Measurements from ENCODE around the gene OXER1. TPM values are rescaled to one million over a fixed set of nuclear protein-coding genes. Genes with fewer than 3 reads are reported as not detected.

The OXER1 gene
- total and polyA plus RNA-seq, 2 of the 13 experiments (the other 11 are each of a cell fraction or from before 2014, with no cell fraction given) = 8.0 to 9.0 TPM

GRCh38 chr2:42794271-42795046, 30.5 kb upstream of the OXER1 start (continued):
- TF ChIP-seq ZFP90 (CRISPR knock-in tag; IDR thresholded peaks at IDR 0.05; ENCODE audit: borderline replicate concordance) = no peak
- TF ChIP-seq IKZF5 (CRISPR knock-in tag; IDR thresholded peaks at IDR 0.05) = peak; percentile 46; the same call in 1 of the 2 replicates
- TF ChIP-seq ZMAT5 (CRISPR knock-in tag; IDR thresholded peaks at IDR 0.05; ENCODE audit: borderline replicate concordance, low read depth) = no peak
- TF ChIP-seq CCAR2 (optimal IDR thresholded peaks at IDR 0.05; ENCODE audit: low read depth, low read length) = no peak
- TF ChIP-seq TBP (CRISPR knock-in tag; IDR thresholded peaks at IDR 0.05) = no peak
- TF ChIP-seq WIZ (CRISPR knock-in tag; IDR thresholded peaks at IDR 0.05) = no peak
- TF ChIP-seq CBX1 (IDR thresholded peaks at IDR 0.05; ENCODE audit: low read depth) = peak; percentile 63
- peak; percentile 83 for TF ChIP-seq UBTF (CRISPR knock-in tag; IDR thresholded peaks at IDR 0.05)
- TF ChIP-seq HHEX (CRISPR knock-in tag; IDR thresholded peaks at IDR 0.05) = no peak
- TF ChIP-seq ZNF761 (CRISPR knock-in tag; conservative IDR thresholded peaks at IDR 0.05) = peak; percentile 83; the same call in 1 of the 2 replicates
- TF ChIP-seq MAFK (conservative IDR thresholded peaks at IDR 0.05 in 1 of 2, IDR thresholded peaks at IDR 0.05 in 1 of 2; ENCODE audit: low read length in 2 of 2) = no peak
- TF ChIP-seq ZNF800 (CRISPR knock-in tag; IDR thresholded peaks at IDR 0.05) = no peak
- no peak for TF ChIP-seq SOX6 (IDR thresholded peaks at IDR 0.05)
- TF ChIP-seq SOX6 (CRISPR knock-in tag; IDR thresholded peaks at IDR 0.05) = peak; percentile 60
- TF ChIP-seq AKNA (CRISPR knock-in tag; IDR thresholded peaks at IDR 0.05; ENCODE audit: borderline replicate concordance) = no peak
- no peak for TF ChIP-seq TBX3 (IDR thresholded peaks at IDR 0.05; ENCODE audit: borderline replicate concordance)
- TF ChIP-seq TP53 (CRISPR knock-in tag; conservative IDR thresholded peaks at IDR 0.05) = no peak
- TF ChIP-seq FOXA3 (CRISPR knock-in tag; IDR thresholded peaks at IDR 0.05) = 0 out of 2 replicates have a peak, but pooled peaks have one; percentile 29
